H1 (cell line): ENCODE measurements around the gene TTPAL. TPM values are rescaled to one million over a fixed set of nuclear protein-coding genes. Genes with fewer than 3 reads are reported as not detected.

Source experiments
- CTCF ChIA-PET: fragments of 300-600 bp; sonication (Branson Sonifier 250); formaldehyde crosslinking; loops from one replicate; lab custom pipeline; 2021; ENCODE audit not compliant: partially characterized antibody; lab: Charles Lee
- POLR2A ChIA-PET: fragments of 300-600 bp; sonication (Branson Sonifier 250); formaldehyde crosslinking; loops from one replicate; lab custom pipeline; 2021; ENCODE audit warnings: inconsistent platforms; ENCODE audit not compliant: partially characterized antibody; lab: Charles Lee
- DNase-seq, 2 experiments: peaks; one replicate each; pipeline versions ENCODE4 v3.0.0 to v3.0.0-alpha.2; 2010 to 2022; ENCODE audit warnings: low spot score in 2 of 2, low read depth in 1 of 2, mixed read lengths in 1 of 2
- FAIRE-seq: peaks from 2 replicates; lab custom pipeline; 2011; peaks lifted over from hg19 to GRCh38; lab: Jason Lieb, UNC
- H2AFZ ChIP-seq: 2 replicates; pipeline ENCODE4 v1.8.1; 2012; ENCODE audit warnings: low read length, inconsistent platforms
- H2AK5ac ChIP-seq: 2 replicates; pipeline ENCODE4 v1.6.1; 2013; ENCODE audit warnings: low read depth, low read length
- H2BK120ac ChIP-seq: replicated peaks from 2 replicates; pipeline ENCODE3; 2013; ENCODE audit warnings: low read depth, low read length, inconsistent platforms
- H2BK12ac ChIP-seq: 2 replicates; pipeline ENCODE4 v1.6.1; 2013; ENCODE audit warnings: low read depth, low read length
- H2BK15ac ChIP-seq: 2 replicates; pipeline ENCODE4 v1.6.1; 2013; ENCODE audit warnings: low read length
- H2BK20ac ChIP-seq: 2 replicates; pipeline ENCODE4 v1.6.1; 2013; ENCODE audit warnings: low read length
- H2BK5ac ChIP-seq: 2 replicates; pipeline ENCODE4 v1.6.1; 2013; ENCODE audit warnings: low read depth, low read length
- H3K14ac ChIP-seq: 2 replicates; pipeline ENCODE4 v1.6.1; 2013; ENCODE audit warnings: inconsistent platforms; ENCODE audit not compliant: insufficient read length
- H3K18ac ChIP-seq: 2 replicates; pipeline ENCODE4 v1.6.1; 2013; ENCODE audit warnings: low read length; ENCODE audit errors: extremely low read depth
- H3K23ac ChIP-seq: 2 replicates; pipeline ENCODE4 v1.6.1; 2013; ENCODE audit warnings: inconsistent platforms; ENCODE audit not compliant: insufficient read length
- H3K23me2 ChIP-seq: 2 replicates; pipeline ENCODE4 v1.6.1; 2013; ENCODE audit warnings: low read depth, low read length
- H3K27ac ChIP-seq: 2 replicates; pipeline ENCODE4 v1.6.1; 2011; ENCODE audit warnings: low read depth, low read length, inconsistent platforms
- H3K27me3 ChIP-seq, 4 experiments: replicated peaks in 1 of 4; 1 replicate in 1 of 4; 2 replicates in 3 of 4; pipeline versions ENCODE4 v1.6.1 to v1.8.1; 2011 to 2013; ENCODE audit warnings: low read length in 3 of 4, mild to moderate bottlenecking in 3 of 4, inconsistent platforms in 2 of 4, mixed read lengths in 2 of 4, moderate library complexity in 1 of 4; ENCODE audit not compliant: control insufficient read depth in 3 of 4, insufficient read depth in 3 of 4; ENCODE audit errors: extremely low read depth in 1 of 4
- H3K36me3 ChIP-seq, 4 experiments: 2 replicates each; pipeline versions ENCODE4 v1.6.1 to v1.8.1; 2011 to 2013; ENCODE audit warnings: mild to moderate bottlenecking in 4 of 4, low read length in 3 of 4, moderate library complexity in 2 of 4, control low read depth in 1 of 4, inconsistent platforms in 1 of 4; ENCODE audit not compliant: insufficient read depth in 4 of 4, control insufficient read depth in 2 of 4
- H3K4ac ChIP-seq: replicated peaks from 2 replicates; pipeline ENCODE3; 2013; ENCODE audit warnings: low read length, low read depth, mixed read lengths, inconsistent platforms; ENCODE audit not compliant: insufficient read length
- H3K4me1 ChIP-seq, 4 experiments: replicated peaks in 1 of 4; 1 replicate in 1 of 4; 2 replicates in 3 of 4; pipeline versions ENCODE4 v1.6.1 to v1.8.1; 2011 to 2013; ENCODE audit warnings: low read length in 3 of 4, inconsistent platforms in 2 of 4, mixed read lengths in 1 of 4; ENCODE audit not compliant: insufficient read depth in 4 of 4, control insufficient read depth in 3 of 4
- H3K4me2 ChIP-seq, 2 experiments: 2 replicates each; pipeline versions ENCODE4 v1.6.1 to v1.8.1; 2011 to 2013; ENCODE audit warnings: low read depth in 2 of 2, low read length in 2 of 2, control low read depth in 1 of 2, inconsistent platforms in 1 of 2, mild to moderate bottlenecking in 1 of 2; ENCODE audit not compliant: insufficient read depth in 1 of 2
- H3K4me3 ChIP-seq, 4 experiments: fragments of 200-600, 300-600 bp in 1 of 4; sonication (generic), shearing (Covaris generic), sonication (Bioruptor Twin) in 1 of 4; 2 replicates each; pipeline versions ENCODE4 v1.5.1 to v1.8.1; 2011 to 2016; ENCODE audit warnings: low read length in 4 of 4, low read depth in 3 of 4, control low read depth in 2 of 4, inconsistent platforms in 2 of 4, mild to moderate bottlenecking in 2 of 4, mixed read lengths in 1 of 4, moderate library complexity in 1 of 4; ENCODE audit not compliant: insufficient read depth in 2 of 4; ENCODE audit errors: extremely low read depth in 1 of 4
- H3K56ac ChIP-seq: replicated peaks from 2 replicates; pipeline ENCODE3; 2013; ENCODE audit warnings: low read depth, mild to moderate bottlenecking, mixed read lengths, low read length, inconsistent platforms; ENCODE audit not compliant: insufficient read length
- H3K79me1 ChIP-seq: 2 replicates; pipeline ENCODE4 v1.6.1; 2013; ENCODE audit warnings: low read depth, low read length, control low read depth
- H3K79me2 ChIP-seq, 2 experiments: 2 replicates each; pipeline versions ENCODE4 v1.6.1 to v1.8.1; 2012 to 2013; ENCODE audit warnings: low read length in 2 of 2, mild to moderate bottlenecking in 2 of 2, inconsistent platforms in 1 of 2; ENCODE audit not compliant: insufficient read depth in 2 of 2, control insufficient read depth in 1 of 2
- H3K9ac ChIP-seq, 4 experiments: replicated peaks in 1 of 4; 1 replicate in 1 of 4; 2 replicates in 3 of 4; pipeline versions ENCODE4 v1.6.1 to v1.8.1; 2011 to 2013; ENCODE audit warnings: low read depth in 3 of 4, low read length in 3 of 4, control low read depth in 2 of 4, mild to moderate bottlenecking in 2 of 4, moderate library complexity in 2 of 4, inconsistent platforms in 1 of 4; ENCODE audit errors: extremely low read depth in 1 of 4
- H3K9me3 ChIP-seq, 2 experiments: 2 replicates each; pipeline versions ENCODE4 v1.6.1 to v1.8.1; 2012 to 2013; ENCODE audit warnings: mild to moderate bottlenecking in 2 of 2, moderate library complexity in 2 of 2, control low read depth in 1 of 2, inconsistent platforms in 1 of 2, low read depth in 1 of 2, low read length in 1 of 2, mixed read lengths in 1 of 2; ENCODE audit not compliant: insufficient read depth in 2 of 2
- H4K20me1 ChIP-seq, 2 experiments: replicated peaks in 1 of 2; 2 replicates each; pipeline versions ENCODE3 to v1.8.1; 2011 to 2013; ENCODE audit warnings: inconsistent platforms in 2 of 2, low read length in 2 of 2, mild to moderate bottlenecking in 1 of 2; ENCODE audit not compliant: insufficient read depth in 2 of 2, control insufficient read depth in 1 of 2
- H4K5ac ChIP-seq: 2 replicates; pipeline ENCODE4 v1.6.1; 2013; ENCODE audit warnings: low read length, low read depth, mixed read lengths, inconsistent platforms; ENCODE audit not compliant: insufficient read length
- H4K8ac ChIP-seq: 2 replicates; pipeline ENCODE4 v1.8.0; 2013; ENCODE audit warnings: mild to moderate bottlenecking, moderate library complexity, low read length, inconsistent platforms; ENCODE audit not compliant: insufficient read depth; ENCODE audit errors: extremely low read depth
- H4K91ac ChIP-seq: replicated peaks from 2 replicates; pipeline ENCODE3; 2013; ENCODE audit warnings: low read length, mixed read lengths, inconsistent platforms; ENCODE audit not compliant: insufficient read length
- CEBPB ChIP-seq: IDR thresholded peaks from 2 replicates; pipeline ENCODE4 v1.6.1; 2012; ENCODE audit warnings: low read depth, low read length
- CTBP2 ChIP-seq: IDR thresholded peaks from 2 replicates; pipeline ENCODE4 v1.7.0; 2011; ENCODE audit warnings: borderline replicate concordance, mild to moderate bottlenecking, moderate library complexity, mixed read lengths, low read length; ENCODE audit not compliant: insufficient read depth, insufficient read length
- CTCF ChIP-seq, 3 experiments: IDR thresholded peaks; 1 replicate in 2 of 3; 2 replicates in 1 of 3; pipeline versions ENCODE4 v1.5.1 to v1.6.1; 2011; ENCODE audit warnings: low read length in 3 of 3, mild to moderate bottlenecking in 3 of 3, inconsistent platforms in 2 of 3, low read depth in 1 of 3, moderate library complexity in 1 of 3; ENCODE audit not compliant: insufficient read depth in 1 of 3; ENCODE audit errors: control extremely low read depth in 1 of 3
- RAD21 ChIP-seq, 2 experiments: IDR thresholded peaks in 1 of 2; conservative IDR thresholded peaks in 1 of 2; 2 replicates each; pipeline ENCODE4 v1.6.1; 2011; ENCODE audit warnings: low read depth in 2 of 2, low read length in 2 of 2, improper control_type of control experiment in 1 of 2, inconsistent platforms in 1 of 2, mild to moderate bottlenecking in 1 of 2, moderate library complexity in 1 of 2
- RFX5 ChIP-seq: IDR thresholded peaks from 2 replicates; pipeline ENCODE4 v1.6.1; 2011; ENCODE audit warnings: low read depth, low read length, improper control_type of control experiment, borderline replicate concordance
- SP1 ChIP-seq: IDR thresholded peaks from 2 replicates; pipeline ENCODE4 v1.6.1; 2011; ENCODE audit warnings: low read depth, low read length
- SRF ChIP-seq: IDR thresholded peaks from 2 replicates; pipeline ENCODE4 v1.6.1; 2011; ENCODE audit warnings: mild to moderate bottlenecking, low read depth, low read length, moderate library complexity
- TEAD4 ChIP-seq: IDR thresholded peaks from 2 replicates; pipeline ENCODE4 v1.6.1; 2012; ENCODE audit warnings: low read depth, low read length, inconsistent platforms, mixed read lengths
- WGBS, 2 experiments: shearing (Covaris generic) in 1 of 2; methylation state at CpG; one replicate each; pipeline versions ENCODE4 v1.1.6 to v1.1.7; 2013 to 2015; ENCODE audit warnings: low lambda C conversion rate in 2 of 2, mixed read lengths in 2 of 2, inconsistent platforms in 1 of 2, low coverage in 1 of 2, missing lambda C conversion rate in 1 of 2; ENCODE audit not compliant: insufficient replicate concordance in 2 of 2, insufficient coverage in 1 of 2, insufficient read length in 1 of 2; ENCODE audit errors: extremely low coverage in 1 of 2, missing lambda C conversion rate in 1 of 2; 5-methylcytosine and 5-hydroxymethylcytosine counted together
- polyA plus RNA-seq, 7 experiments: library from polyadenylated mRNA; depleted of rRNA in 3 of 7; stranded (reverse) in 5 of 7; unstranded in 2 of 7; fragments of >200 nt in 5 of 7; fragments of 200-250 nt in 2 of 7; gene quantifications; 1 replicate in 5 of 7; 2 replicates in 1 of 7; 4 replicates in 1 of 7; pipeline versions ENCODE4 v1.2.1 to v1.2.3, GENCODE V29; 2011 to 2013; ENCODE audit warnings: missing spikeins in 2 of 7, mixed read lengths in 2 of 7
- total RNA-seq: library from RNA; stranded (reverse); fragmentation: NEBNext Ultra II Directional; extraction: Animal tissue kit (Norgen Biotek cat#: 25700); gene quantifications from 2 replicates; pipeline ENCODE4 v1.2.1, GENCODE V29; 2021

Gene TTPAL
- total and polyA plus RNA-seq, 2 of the 8 experiments (the other 6 are each of a cell fraction or from before 2014, with no cell fraction given): 2.8 to 14.0 TPM

- H3K4me3 ChIP-seq: no peak overlapping the region
- peaks cover 5% of the 10 kb centered on the region for H3K23me2 ChIP-seq
- H2AK5ac ChIP-seq: no peak overlapping the region
- TF ChIP-seq TEAD4 (no peak), RFX5 (no peak), RAD21 (IDR thresholded peaks at IDR 0.05 in 1 of 2, conservative IDR thresholded peaks at IDR 0.05 in 1 of 2; ENCODE audit: low read depth in 2 of 2, low read length in 2 of 2) (peak; percentile 67 to 68), CTBP2 (no peak), CTCF (IDR thresholded peaks at IDR 0.05; ENCODE audit: control extremely low read depth in 1 of 3, insufficient read depth in 1 of 3, low read depth in 1 of 3, low read length in 3 of 3) (peak in 2 of 3 experiments; percentile 32 to 46; a peak in 2 of 4 replicates), SRF (no peak), SP1 (no peak), CEBPB (peak; percentile 13; the same call in 1 of the 2 replicates)
- H2BK12ac ChIP-seq: no peak overlapping the region
- no peak overlapping the region for H2BK5ac ChIP-seq
- H3K14ac ChIP-seq: no peak overlapping the region
- H3K27me3 ChIP-seq: no peaks in the 10 kb centered on the region; a peak in 1 of 7 replicates
- peaks cover 2 to 7% (median 2%) of the 10 kb centered on the region in 4 experiments; a peak in 5 of 7 replicates for H3K4me1 ChIP-seq
- no peak overlapping the region for H3K27ac ChIP-seq
- H3K36me3 ChIP-seq: no peaks in the 10 kb centered on the region
- no peak overlapping the region for H3K18ac ChIP-seq
- H2AFZ ChIP-seq: no peak overlapping the region
- no peak overlapping the region for H3K9ac ChIP-seq
- H2BK15ac ChIP-seq: no peak overlapping the region
- no peak overlapping the region for H3K56ac ChIP-seq
- H4K8ac ChIP-seq: no peak overlapping the region
- no peak overlapping the region for H4K5ac ChIP-seq
- POLR2A ChIA-PET: no interaction called here
- no peak overlapping the region for H3K4ac ChIP-seq
- FAIRE-seq: no peak
- H3K79me1 ChIP-seq: no peaks in the 10 kb centered on the region
- H2BK120ac ChIP-seq: no peak overlapping the region
- no peak overlapping the region for H3K23ac ChIP-seq
- no peak overlapping the region for H2BK20ac ChIP-seq
- no peak overlapping the region for H4K91ac ChIP-seq
- H3K9me3 ChIP-seq: no peaks in the 10 kb centered on the region
- peaks cover 0 to 5% of the 10 kb centered on the region in 2 experiments; a peak in 1 of 4 replicates for H3K79me2 ChIP-seq
- H4K20me1 ChIP-seq: no peaks in the 10 kb centered on the region
- CTCF ChIA-PET: interaction anchor here (0.7 to 3.7 kb wide), 18 partner anchors 10 to 276 kb away, joined by 3 to 26 read pairs (median 4); no protein-coding TSS in a partner anchor
- no peak overlapping the region for H3K4me2 ChIP-seq
- WGBS, 2 experiments: 79% methylated on average over 2 of the region's 2 CpGs; no CpG with 5 or more reads in 1 of the 2 experiments
- no peak for DNase-seq
These were observed 4.2 kb upstream of the TTPAL start for GRCh38 chr20:44471481-44471882.
